Heart right ventricle (tissue), 16 donors: ENCODE results near the gene FHOD3. TPM values are rescaled to one million over a fixed set of nuclear protein-coding genes. Genes with fewer than 3 reads are reported as not detected.

ENCODE experiments used
- ATAC-seq, 8 donors: fragments of 200-7000 bp; cut with Tn5 transposase; one replicate each; pipeline ENCODE4 v1.9.1; 2020; ENCODE audit warnings: mild to moderate bottlenecking in 8 of 8, moderate library complexity in 8 of 8, moderate number of reproducible peaks in 1 of 8
- DNase-seq, 2 donors: peaks; one replicate each; pipeline ENCODE4 v3.0.0-alpha.2; 2020
- H3K27ac ChIP-seq, 10 donors: fragments of 200-600 bp; sonication (generic) in 2 of 10; one replicate each; pipeline versions ENCODE4 v1.5.0 to v1.8.0; 2020 to 2022; ENCODE audit warnings: mild to moderate bottlenecking in 3 of 10
- H3K27me3 ChIP-seq, 7 donors: fragments of 200-600 bp; one replicate each; pipeline ENCODE4 v1.8.0; 2021 to 2022; ENCODE audit warnings: mild to moderate bottlenecking in 2 of 7
- H3K36me3 ChIP-seq, 9 donors: fragments of 200-600 bp; sonication (generic) in 1 of 9; one replicate each; pipeline versions ENCODE4 v1.5.0 to v1.8.0; 2020 to 2022; ENCODE audit warnings: mild to moderate bottlenecking in 2 of 9
- H3K4me1 ChIP-seq, 9 donors: fragments of 200-600 bp; sonication (generic) in 1 of 9; one replicate each; pipeline versions ENCODE4 v1.5.0 to v1.8.0; 2020 to 2022; ENCODE audit warnings: mild to moderate bottlenecking in 4 of 9
- H3K4me3 ChIP-seq, 10 donors: fragments of 200-600 bp; sonication (generic) in 2 of 10; one replicate each; pipeline versions ENCODE4 v1.5.0 to v1.8.0; 2020 to 2022; ENCODE audit warnings: mild to moderate bottlenecking in 7 of 10, moderate library complexity in 2 of 10
- H3K9me3 ChIP-seq, 11 donors: fragments of 200-600 bp in 10 of 11; sonication (generic) in 2 of 11; one replicate each; pipeline versions ENCODE4 v1.5.0 to v1.8.0; 2013 to 2022; ENCODE audit warnings: mild to moderate bottlenecking in 2 of 11, control low read depth in 1 of 11, moderate library complexity in 1 of 11
- CTCF ChIP-seq, 9 donors: fragments of 200-600 bp; sonication (generic) in 2 of 9; IDR thresholded peaks; one replicate each; pipeline versions ENCODE4 v1.5.0 to v1.8.0; 2021 to 2022; ENCODE audit warnings: antibody characterized with exemption in 9 of 9, mild to moderate bottlenecking in 5 of 9, moderate library complexity in 1 of 9
- WGBS, 2 donors: extraction: QIAGEN DNeasy Blood & Tissue Kit; methylation state at CpG; one replicate each; pipeline ENCODE4 v1.1.7; 2013; ENCODE audit warnings: inconsistent platforms in 1 of 2; 5-methylcytosine and 5-hydroxymethylcytosine counted together
- intact Hi-C, 10 donors: fragments of 100-400 bp; cut with DNase I; formaldehyde crosslinking; loops; one replicate each; pipeline versions ENCODE4 v1.11.1 to v1.14.2; 2022
- polyA plus RNA-seq, 2 donors: library from polyadenylated mRNA; stranded (reverse); fragments of 200-250 nt; gene quantifications; one replicate each; pipeline ENCODE4 v1.2.3, GENCODE V29; 2013
- total RNA-seq, 10 donors: library from RNA; stranded (reverse); fragmentation: NEBNext Ultra II Directional in 3 of 10; extraction: Animal tissue kit (Norgen Biotek cat#: 25700) in 3 of 10; gene quantifications; one replicate each; pipeline versions ENCODE4 v1.2.1 to v1.2.4, GENCODE V29; 2021 to 2023
- donor health status: Arrhythmogenic right ventricular cardiomyopathy.
- donor health status: ischemic (EF 13 %, LVEDD 7.1; RV severe dilation, severe dysfunction).
- donor health status: healthy with polysubstance abuse.
- donor health status: DM: no; HTN: yes; CAD: no.
- donor health status: DM: no; HTN: no; CAD: no.
- donor health status: ischemic (EF 25% LVEDD 6.9; RV normal size, moderate dysfunction).
- donor health status: ischemic (EF 25% LVEDD 5.7; RV mildly dilated, moderate dysfunction).
- donor health status: healthy.
- donor health status: DM: yes; HTN: yes; CAD: no.
- donor health status: Ischemic cardiomyopathy.
- donor health status: ischemic (EF 35%, LVEDD 5.7; RV mildly dilated, moderate dysfunction).
- donor health status: nonischemic (EF 11% LVEDD 7.7; RV severe dilation, severe dysfunction).
- donor health status: DM: yes; HTN: yes; CAD: no.
- donor health status: PGD.
- donor health status: ischemic (EF 29% LVEDD 5.4; RV normal size, mild dysfunction).
- donor health status: nonischemic (EF 23%, LVEDD 6.1; RV moderate dilation, normal function).

Gene FHOD3
- total and polyA plus RNA-seq, 12 donors = 81.8 to 484 (median 356) TPM

GRCh38 chr18:36476433-36476832 is 178.9 kb downstream of the FHOD3 start:
- WGBS, 2 donors = 81 to 83% methylated on average over 4 of the region's 4 CpGs
- DNase-seq = no peak
- no peak overlapping the region for H3K4me3 ChIP-seq
- intact Hi-C loops = no loop called here
- no peaks in the 10 kb centered on the region for H3K27me3 ChIP-seq
- no peak overlapping the region for H3K27ac ChIP-seq
- H3K36me3 ChIP-seq = no peaks in the 10 kb centered on the region
- ATAC-seq = no peak
- no peak for TF ChIP-seq CTCF (IDR thresholded peaks at IDR 0.05)
- H3K9me3 ChIP-seq = no peaks in the 10 kb centered on the region
- H3K4me1 ChIP-seq = peaks cover 0 to 28% (median 5%) of the 10 kb centered on the region in 9 donors

GRCh38 chr18:36477776-36478175 is 180.3 kb downstream of the FHOD3 start:
- intact Hi-C loops = no loop called here
- no peaks in the 10 kb centered on the region for H3K9me3 ChIP-seq
- ATAC-seq = no peak

GRCh38 chr18:36481201-36481657 is 183.7 kb downstream of the FHOD3 start:
- H3K27me3 ChIP-seq = no peaks in the 10 kb centered on the region
- no peaks in the 10 kb centered on the region for H3K36me3 ChIP-seq
- no peak overlapping the region for H3K27ac ChIP-seq
- no peaks in the 10 kb centered on the region for H3K9me3 ChIP-seq
- DNase-seq (no peak), ATAC-seq (no peak)
- intact Hi-C loops = loop anchor here in 1 of 10 donors (10.0 kb wide), 1 partner anchor 64 kb away; no protein-coding TSS in a partner anchor
- no peak overlapping the region for H3K4me3 ChIP-seq
- peaks cover 3 to 53% (median 17%) of the 10 kb centered on the region in 9 donors for H3K4me1 ChIP-seq
- TF ChIP-seq CTCF (IDR thresholded peaks at IDR 0.05) = no peak
- 36 to 39% methylated on average over 4 of the region's 4 CpGs for WGBS, 2 donors

More at GRCh38 chr18:36477776-36478175, 180.3 kb downstream of the FHOD3 start:
- no peak overlapping the region for H3K27ac ChIP-seq
- H3K4me3 ChIP-seq = no peak overlapping the region
- DNase-seq = no peak
- no peaks in the 10 kb centered on the region for H3K27me3 ChIP-seq
- no peak for TF ChIP-seq CTCF (IDR thresholded peaks at IDR 0.05)
- H3K4me1 ChIP-seq = peaks cover 3 to 32% (median 8%) of the 10 kb centered on the region in 9 donors
- 72% methylated on average over 3 of the region's 3 CpGs for WGBS, 2 donors
- H3K36me3 ChIP-seq = no peaks in the 10 kb centered on the region

GRCh38 chr18:36481935-36482334 is 184.4 kb downstream of the FHOD3 start:
- peaks cover 3 to 55% (median 17%) of the 10 kb centered on the region in 9 donors for H3K4me1 ChIP-seq
- no peaks in the 10 kb centered on the region for H3K27me3 ChIP-seq
- no peaks in the 10 kb centered on the region for H3K36me3 ChIP-seq
- TF ChIP-seq CTCF (IDR thresholded peaks at IDR 0.05) = no peak
- intact Hi-C loops = loop anchor here in 1 of 10 donors (10.0 kb wide), 1 partner anchor 63 kb away; no protein-coding TSS in a partner anchor
- DNase-seq = no peak
- WGBS, 2 donors = 42 to 44% methylated on average over 1 of the region's 1 CpG
- no peak overlapping the region for H3K4me3 ChIP-seq
- no peaks in the 10 kb centered on the region for H3K9me3 ChIP-seq
- ATAC-seq = no peak
- peak overlapping the region in 3 of 10 donors; percentile 28 to 64 (median 32) for H3K27ac ChIP-seq
